Measurements from ENCODE around the gene RAVER1. TPM values are rescaled to one million over a fixed set of nuclear protein-coding genes. Genes with fewer than 3 reads are reported as not detected.

Gene RAVER1
- total and polyA plus RNA-seq, 2 donors (not counting 3 experiments of a cell fraction or from before 2014, with no cell fraction given), result 5.2 to 47.6 TPM

DNA sequence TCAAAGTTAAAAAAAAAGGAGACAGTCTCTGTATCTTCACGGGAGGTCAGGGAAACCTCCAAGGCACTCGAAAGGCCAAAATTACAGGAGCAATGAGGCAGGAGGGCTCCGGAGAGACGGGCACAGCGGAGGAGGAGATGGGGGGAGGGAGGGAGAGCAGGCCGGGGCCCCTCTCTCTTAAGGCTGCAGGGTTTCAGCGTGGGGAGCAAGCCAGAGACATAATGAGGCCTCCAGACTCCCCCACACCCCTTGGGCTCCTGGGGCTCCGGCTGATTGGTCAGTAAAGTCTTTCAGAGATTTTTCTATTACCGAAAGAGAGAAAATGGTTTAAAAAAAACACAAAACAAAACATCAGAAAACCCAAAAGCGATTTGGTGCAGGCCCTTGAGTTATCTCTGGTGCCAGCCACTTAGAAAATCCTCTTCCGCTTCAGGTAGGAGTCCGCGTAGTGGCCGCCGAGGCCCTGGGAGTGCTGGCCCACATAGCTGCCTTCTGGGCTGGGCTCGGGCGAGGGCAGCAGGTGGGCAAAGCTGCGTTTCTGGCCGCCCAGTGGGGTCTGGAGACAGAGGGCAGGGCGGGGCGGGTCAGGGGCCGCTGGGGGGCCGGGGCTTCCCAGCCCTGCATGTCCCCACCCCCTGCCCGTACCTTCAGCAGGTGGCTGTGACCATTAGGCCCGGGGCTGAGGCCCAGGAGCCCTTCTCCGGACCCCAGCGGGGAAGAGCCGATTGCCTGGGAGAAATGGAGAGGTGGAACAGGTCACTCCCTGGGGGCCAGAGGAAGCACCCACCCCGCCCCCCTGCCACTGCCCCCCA, 16.1 kb downstream of the RAVER1 start:
- no peaks in the 10 kb centered on the region for H3K27me3 ChIP-seq (ENCODE audit: control insufficient read depth in 2 of 2, insufficient read depth in 2 of 2, low read length in 2 of 2)
- ChIA-PET CTCF (interaction anchor here (0.8 to 2.3 kb wide), 4 partner anchors 15 to 59 kb away, joined by 4 read pairs; partner anchors contain the start of gene ICAM1), POLR2A (no interaction called here)
- H3K4me2 ChIP-seq (ENCODE audit: insufficient read depth, low read length), result no peak overlapping the region
- H3K36me3 ChIP-seq (ENCODE audit: control insufficient read depth in 2 of 2, extremely low read depth in 1 of 2, insufficient read depth in 2 of 2, low read length in 2 of 2), result peaks cover 6 to 29% of the 10 kb centered on the region in 2 experiments
- H3K9ac ChIP-seq (replicated peaks; ENCODE audit: extremely low read depth, insufficient read depth, low read length), result no peak overlapping the region
- no peak overlapping the region for H3K27ac ChIP-seq (ENCODE audit: insufficient read depth, low read depth, low read length)
- dilution Hi-C loops (cut with MboI; ENCODE audit: extremely low pct_ligation_motif_present, low sequenced_read_pairs) (no loop called here), intact Hi-C loops (cut with micrococcal nuclease) (loop anchor here (2.0 to 5.0 kb wide), 2 partner anchors 16 to 45 kb away; partner anchors contain the start of genes ICAM1 and RAVER1)
- H3K9me3 ChIP-seq (replicated peaks; ENCODE audit: control insufficient read depth, insufficient read depth, low read length), result no peaks in the 10 kb centered on the region
- H3K79me2 ChIP-seq (ENCODE audit: control insufficient read depth, insufficient read depth, low read length), result no peaks in the 10 kb centered on the region
- no TSS peak for BruUV-seq (replicated peaks)
- H3K4me1 ChIP-seq (ENCODE audit: control insufficient read depth, extremely low read depth, insufficient read depth, low read length), result no peaks in the 10 kb centered on the region
- H2AFZ ChIP-seq (ENCODE audit: low read depth, low read length), result no peak overlapping the region
- H3K4me3 ChIP-seq (replicated peaks in 1 of 3; ENCODE audit: insufficient read depth in 1 of 3, low read depth in 1 of 3, low read length in 3 of 3), result no peak overlapping the region
- DNase-seq (ENCODE audit: low read depth, low spot score) (no peak), FAIRE-seq (no peak)
- H3K9me1 ChIP-seq (replicated peaks; ENCODE audit: control insufficient read depth, extremely low read depth, insufficient read depth, low read length), result no peaks in the 10 kb centered on the region
- TF ChIP-seq MYC (IDR thresholded peaks at IDR 0.05; ENCODE audit: low read depth, low read length), result no peak
- TF ChIP-seq, protein P1, sequence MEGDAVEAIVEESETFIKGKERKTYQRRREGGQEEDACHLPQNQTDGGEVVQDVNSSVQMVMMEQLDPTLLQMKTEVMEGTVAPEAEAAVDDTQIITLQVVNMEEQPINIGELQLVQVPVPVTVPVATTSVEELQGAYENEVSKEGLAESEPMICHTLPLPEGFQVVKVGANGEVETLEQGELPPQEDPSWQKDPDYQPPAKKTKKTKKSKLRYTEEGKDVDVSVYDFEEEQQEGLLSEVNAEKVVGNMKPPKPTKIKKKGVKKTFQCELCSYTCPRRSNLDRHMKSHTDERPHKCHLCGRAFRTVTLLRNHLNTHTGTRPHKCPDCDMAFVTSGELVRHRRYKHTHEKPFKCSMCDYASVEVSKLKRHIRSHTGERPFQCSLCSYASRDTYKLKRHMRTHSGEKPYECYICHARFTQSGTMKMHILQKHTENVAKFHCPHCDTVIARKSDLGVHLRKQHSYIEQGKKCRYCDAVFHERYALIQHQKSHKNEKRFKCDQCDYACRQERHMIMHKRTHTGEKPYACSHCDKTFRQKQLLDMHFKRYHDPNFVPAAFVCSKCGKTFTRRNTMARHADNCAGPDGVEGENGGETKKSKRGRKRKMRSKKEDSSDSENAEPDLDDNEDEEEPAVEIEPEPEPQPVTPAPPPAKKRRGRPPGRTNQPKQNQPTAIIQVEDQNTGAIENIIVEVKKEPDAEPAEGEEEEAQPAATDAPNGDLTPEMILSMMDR (IDR thresholded peaks at IDR 0.05; ENCODE audit: extremely low read depth in 1 of 2, insufficient read depth in 1 of 2, low read depth in 1 of 2, low read length in 2 of 2), result no peak
- no peak for TF ChIP-seq JUN (IDR thresholded peaks at IDR 0.05; ENCODE audit: borderline replicate concordance, insufficient read depth, insufficient read length, low read depth)
- no peak for TF ChIP-seq POLR2AphosphoS5 (IDR thresholded peaks at IDR 0.05; ENCODE audit: insufficient read depth, low read depth, low read length)
- no peak for TF ChIP-seq GATA2 (IDR thresholded peaks at IDR 0.05; ENCODE audit: insufficient read depth, insufficient read length, low read depth, low read length)
- no peak for TF ChIP-seq POLR2A (IDR thresholded peaks at IDR 0.05; ENCODE audit: low read depth, low read length)
- no peak for TF ChIP-seq EZH2 (IDR thresholded peaks at IDR 0.05; ENCODE audit: borderline replicate concordance, low read depth, low read length, severe bottlenecking)
- H4K20me1 ChIP-seq (replicated peaks; ENCODE audit: control insufficient read depth, extremely low read depth, insufficient read depth, low read length), result no peaks in the 10 kb centered on the region

Data from endothelial cell of umbilical vein (primary cell).